NCI-H2029 (cell line): Measurements from ENCODE around the gene TNK2.
A peak's percentile ranks its signal among the peaks of the same experiment; 100 is the strongest.
"Not testable (repeated sequence)": the region's sequence is repeated elsewhere in the genome, so short reads cannot be mapped to it uniquely, and the experiment has no call there.

Experiments
- DNase-seq: peaks from one replicate; lab custom pipeline; 2025; lab: John Stamatoyannopoulos, UW

TNK2 gene

GRCh38 chr3:195850857-195851543 is 57.4 kb downstream of the TNK2 start:
- DNase-seq = peak; percentile 77

- no peak for DNase-seq
These were observed 58.9 kb downstream of the TNK2 start for GRCh38 chr3:195849322-195850074.

GRCh38 chr3:195847055-195847950 is 61.0 kb downstream of the TNK2 start:
- no peak for DNase-seq

- DNase-seq = no peak
These were observed 62.9 kb downstream of the TNK2 start for GRCh38 chr3:195845483-195845882.

GRCh38 chr3:195844671-195845218 is 63.6 kb downstream of the TNK2 start:
- DNase-seq = no peak

- DNase-seq = no peak
These were observed 68.9 kb downstream of the TNK2 start for GRCh38 chr3:195839260-195840010.

GRCh38 chr3:195838714-195839113 is 69.6 kb downstream of the TNK2 start:
- no peak for DNase-seq

GRCh38 chr3:195836476-195837135 is 71.7 kb downstream of the TNK2 start:
- DNase-seq = no peak

- DNase-seq = no peak
These were observed 72.6 kb downstream of the TNK2 start for GRCh38 chr3:195835791-195836190.

GRCh38 chr3:195834675-195835583 is 73.4 kb downstream of the TNK2 start:
- no peak for DNase-seq

- no peak for DNase-seq
These were observed 78.5 kb downstream of the TNK2 start for GRCh38 chr3:195829897-195830254.

- no peak for DNase-seq
These were observed 79.6 kb downstream of the TNK2 start for GRCh38 chr3:195828762-195829161.

- DNase-seq = no peak
These were observed 82.2 kb downstream of the TNK2 start for GRCh38 chr3:195825857-195826804.

- DNase-seq = no peak
These were observed 83.2 kb downstream of the TNK2 start for GRCh38 chr3:195825191-195825588.

- DNase-seq = not testable (repeated sequence)
These were observed 83.7 kb downstream of the TNK2 start for GRCh38 chr3:195824425-195825190.

- DNase-seq = no peak
These were observed 84.4 kb downstream of the TNK2 start for GRCh38 chr3:195823999-195824398.

- DNase-seq = peak; percentile 25
These were observed 85.1 kb downstream of the TNK2 start for GRCh38 chr3:195823280-195823679.

- no peak for DNase-seq
These were observed 86.1 kb downstream of the TNK2 start for GRCh38 chr3:195822131-195822696.
